Measurements from ENCODE around the gene VTI1A. TPM values are rescaled to one million over a fixed set of nuclear protein-coding genes. Genes with fewer than 3 reads are reported as not detected.

The VTI1A gene
- total RNA-seq, 6 experiments from 2014 or later, result 23.6 to 27.9 (median 24.9) TPM

GRCh38 chr10:112614072-112614471, 167.1 kb downstream of the VTI1A start:
- 0 out of 2 replicates have a peak, but pooled peaks cover 5% of the 10 kb centered on the region for H3K4me1 Mint-ChIP-seq (ENCODE audit: low read depth)
- no peak for DNase-seq
- H3K36me3 Mint-ChIP-seq (ENCODE audit: low read depth), result peaks cover 6% of the 10 kb centered on the region
- H3K27me3 Mint-ChIP-seq (ENCODE audit: insufficient read depth), result no peaks in the 10 kb centered on the region
- H3K27ac Mint-ChIP-seq, result no peak overlapping the region
- no peak for TF ChIP-seq CTCF (IDR thresholded peaks at IDR 0.05)
- H3K4me3 Mint-ChIP-seq, result no peak overlapping the region
- no peaks in the 10 kb centered on the region; the same call in 1 of the 2 replicates for H3K9me3 Mint-ChIP-seq

- H3K27me3 Mint-ChIP-seq (ENCODE audit: insufficient read depth), result no peaks in the 10 kb centered on the region
- H3K27ac Mint-ChIP-seq, result no peak overlapping the region
- no peaks in the 10 kb centered on the region; the same call in 1 of the 2 replicates for H3K9me3 Mint-ChIP-seq
- H3K36me3 Mint-ChIP-seq (ENCODE audit: low read depth), result peaks cover 6% of the 10 kb centered on the region
- DNase-seq, result no peak
- 0 out of 2 replicates have a peak, but pooled peaks cover 5% of the 10 kb centered on the region for H3K4me1 Mint-ChIP-seq (ENCODE audit: low read depth)
- no peak for TF ChIP-seq CTCF (IDR thresholded peaks at IDR 0.05)
- no peak overlapping the region for H3K4me3 Mint-ChIP-seq
Measured at GRCh38 chr10:112614586-112614985, 167.6 kb downstream of the VTI1A start.

- Mint-ChIP-seq H3K27me3 (ENCODE audit: insufficient read depth) (no peaks in the 10 kb centered on the region), H3K4me3 (no peak overlapping the region), H3K27ac (no peak overlapping the region), H3K9me3 (no peaks in the 10 kb centered on the region; the same call in 1 of the 2 replicates), H3K36me3 (ENCODE audit: low read depth) (peaks cover 6% of the 10 kb centered on the region), H3K4me1 (ENCODE audit: low read depth) (0 out of 2 replicates have a peak, but pooled peaks cover 5% of the 10 kb centered on the region)
- DNase-seq, result no peak
- no peak for TF ChIP-seq CTCF (IDR thresholded peaks at IDR 0.05)
Measured at GRCh38 chr10:112615269-112615668, 168.3 kb downstream of the VTI1A start.

GRCh38 chr10:112616647-112617046, 169.6 kb downstream of the VTI1A start:
- H3K9me3 Mint-ChIP-seq, result no peaks in the 10 kb centered on the region; the same call in 1 of the 2 replicates
- TF ChIP-seq CTCF (IDR thresholded peaks at IDR 0.05), result no peak
- H3K27me3 Mint-ChIP-seq (ENCODE audit: insufficient read depth), result no peaks in the 10 kb centered on the region
- H3K4me3 Mint-ChIP-seq, result no peak overlapping the region
- H3K36me3 Mint-ChIP-seq (ENCODE audit: low read depth), result peaks cover 6% of the 10 kb centered on the region
- no peak for DNase-seq
- 0 out of 2 replicates have a peak, but pooled peaks cover 5% of the 10 kb centered on the region for H3K4me1 Mint-ChIP-seq (ENCODE audit: low read depth)
- H3K27ac Mint-ChIP-seq, result no peak overlapping the region

- H3K27me3 Mint-ChIP-seq (ENCODE audit: insufficient read depth), result no peaks in the 10 kb centered on the region
- DNase-seq, result no peak
- H3K27ac Mint-ChIP-seq, result no peak overlapping the region
- no peak overlapping the region for H3K4me3 Mint-ChIP-seq
- 0 out of 2 replicates have a peak, but pooled peaks cover 5% of the 10 kb centered on the region for H3K4me1 Mint-ChIP-seq (ENCODE audit: low read depth)
- no peak for TF ChIP-seq CTCF (IDR thresholded peaks at IDR 0.05)
- peaks cover 6% of the 10 kb centered on the region for H3K36me3 Mint-ChIP-seq (ENCODE audit: low read depth)
- no peaks in the 10 kb centered on the region; the same call in 1 of the 2 replicates for H3K9me3 Mint-ChIP-seq
Measured at GRCh38 chr10:112618814-112619213, 171.8 kb downstream of the VTI1A start.
